Ovary (tissue), 3 donors: ENCODE results near the gene ZSWIM8.

ENCODE experiments used
- CTCF ChIP-seq, 3 donors: fragments of 450-650 bp in 2 of 3; fragments of 200-600 bp in 1 of 3; IDR thresholded peaks; one replicate each; pipeline versions ENCODE4 v1.5.1 to v1.8.0; 2016 to 2022; ENCODE audit warnings: antibody characterized with exemption in 3 of 3, mild to moderate bottlenecking in 1 of 3
- EP300 ChIP-seq: sonication (generic); formaldehyde crosslinking; IDR thresholded peaks from one replicate; pipeline ENCODE4 v1.6.1; 2017; ENCODE audit warnings: antibody characterized with exemption
- POLR2A ChIP-seq: fragments of 450-650 bp; IDR thresholded peaks from one replicate; pipeline ENCODE4 v1.6.1; 2017; ENCODE audit warnings: antibody characterized with exemption, mild to moderate bottlenecking, moderate library complexity
- donor health status: DM: no; HTN: no; CAD: no.

DNA sequence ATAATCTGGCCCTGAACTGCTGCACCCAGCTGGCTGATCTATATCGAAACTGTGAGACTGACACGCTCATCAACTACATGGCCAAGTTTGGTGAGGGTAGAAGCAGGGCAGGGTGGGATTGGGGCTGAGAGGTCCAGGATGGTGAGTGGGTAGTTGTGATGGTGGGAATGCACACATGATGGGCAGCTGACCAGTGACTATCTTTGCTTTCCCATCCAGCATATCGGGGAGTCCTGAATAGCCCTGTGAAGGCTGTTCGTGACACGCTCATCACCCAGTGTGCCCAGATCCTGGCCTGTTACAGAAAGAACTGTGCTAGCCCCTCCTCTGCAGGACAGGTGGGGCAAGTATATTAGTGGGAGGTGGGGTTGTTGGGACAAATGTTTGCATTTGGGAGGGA lies 16.0 kb upstream of the ZSWIM8 start:
- no peak for TF ChIP-seq CTCF (IDR thresholded peaks at IDR 0.05)
- no peak for TF ChIP-seq POLR2A
- no peak for TF ChIP-seq EP300
